ENCODE data around the gene STEAP3. TPM values are rescaled to one million over a fixed set of nuclear protein-coding genes. Genes with fewer than 3 reads are reported as not detected.

Gene STEAP3
- total RNA-seq, 1 donor from 2014 or later, result 44.6 TPM

GRCh38 chr2:119214453-119215037 lies 9.1 kb upstream of the STEAP3 start:
- no peaks in the 10 kb centered on the region for H3K36me3 Mint-ChIP-seq (ENCODE audit: low read depth)
- H3K27ac Mint-ChIP-seq (ENCODE audit: unreplicated experiment), result no peak overlapping the region
- no peak for TF ChIP-seq CTCF (IDR thresholded peaks at IDR 0.05)
- H3K4me1 Mint-ChIP-seq (ENCODE audit: low read depth), result peaks cover 10% of the 10 kb centered on the region
- peak; percentile 19 for DNase-seq (ENCODE audit: low spot score)
- peaks cover 6% of the 10 kb centered on the region for H3K27me3 Mint-ChIP-seq (ENCODE audit: low read depth)
- no peak overlapping the region for H3K4me3 Mint-ChIP-seq (ENCODE audit: unreplicated experiment)
- no peaks in the 10 kb centered on the region for H3K9me3 Mint-ChIP-seq (ENCODE audit: low read depth)

DNA sequence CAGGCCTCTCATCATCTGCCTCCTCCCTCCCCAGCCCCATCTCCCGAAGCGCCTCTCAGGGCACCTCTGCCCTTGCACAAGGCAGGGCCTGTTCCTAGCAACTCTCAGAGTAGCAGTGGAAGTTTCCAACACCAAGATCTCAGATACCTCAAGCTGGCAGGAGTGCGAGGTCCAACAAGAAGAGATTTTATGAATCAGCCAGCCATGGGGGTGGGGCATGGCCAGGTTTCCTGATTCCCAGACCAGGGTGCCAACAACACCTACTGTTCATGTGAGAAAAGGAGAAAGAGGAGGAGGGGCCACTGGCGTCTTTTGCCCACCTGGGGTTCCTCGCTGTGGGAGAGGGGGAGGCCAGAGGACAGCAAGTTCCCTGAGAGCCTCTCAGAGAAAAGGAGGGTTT lies 6.6 kb upstream of the STEAP3 start:
- no peaks in the 10 kb centered on the region for H3K36me3 Mint-ChIP-seq (ENCODE audit: low read depth)
- no peak overlapping the region for H3K4me3 Mint-ChIP-seq (ENCODE audit: unreplicated experiment)
- no peak overlapping the region for H3K27ac Mint-ChIP-seq (ENCODE audit: unreplicated experiment)
- H3K27me3 Mint-ChIP-seq (ENCODE audit: low read depth), result no peaks in the 10 kb centered on the region
- peak; percentile 41 for DNase-seq (ENCODE audit: low spot score)
- peaks cover 15% of the 10 kb centered on the region for H3K4me1 Mint-ChIP-seq (ENCODE audit: low read depth)
- no peaks in the 10 kb centered on the region for H3K9me3 Mint-ChIP-seq (ENCODE audit: low read depth)
- TF ChIP-seq CTCF (IDR thresholded peaks at IDR 0.05), result no peak

- peaks cover 15% of the 10 kb centered on the region for H3K4me1 Mint-ChIP-seq (ENCODE audit: low read depth)
- TF ChIP-seq CTCF (IDR thresholded peaks at IDR 0.05), result peak; percentile 87
Observed at GRCh38 chr2:119218478-119219064, 5.1 kb upstream of the STEAP3 start.

DNA sequence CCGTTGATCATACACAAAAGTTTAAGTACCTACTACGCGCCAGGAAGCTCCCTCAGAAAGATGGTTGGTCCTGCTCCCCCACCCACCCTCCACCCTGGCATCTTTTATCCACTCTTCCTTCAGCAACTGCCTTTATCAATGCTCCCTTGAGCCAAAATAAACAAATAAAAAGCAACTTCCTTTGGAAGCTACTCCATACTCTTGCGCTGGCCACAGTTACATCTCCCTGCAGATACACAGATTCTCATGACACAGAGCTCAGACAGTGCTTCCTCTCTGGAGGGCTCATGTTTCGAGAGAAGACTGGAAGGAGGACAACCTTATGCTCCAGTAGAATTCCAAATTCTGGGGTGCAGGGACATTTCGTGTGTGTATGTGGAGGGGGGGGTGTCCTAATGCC lies 3.8 kb upstream of the STEAP3 start:
- TF ChIP-seq CTCF (IDR thresholded peaks at IDR 0.05), result no peak
- no peak overlapping the region for H3K4me3 Mint-ChIP-seq (ENCODE audit: unreplicated experiment)
- H3K27ac Mint-ChIP-seq (ENCODE audit: unreplicated experiment), result no peak overlapping the region
- DNase-seq (ENCODE audit: low spot score), result no peak
- no peaks in the 10 kb centered on the region for H3K9me3 Mint-ChIP-seq (ENCODE audit: low read depth)
- no peaks in the 10 kb centered on the region for H3K27me3 Mint-ChIP-seq (ENCODE audit: low read depth)
- no peaks in the 10 kb centered on the region for H3K36me3 Mint-ChIP-seq (ENCODE audit: low read depth)
- peaks cover 20% of the 10 kb centered on the region for H3K4me1 Mint-ChIP-seq (ENCODE audit: low read depth)

More at GRCh38 chr2:119218478-119219064, 5.1 kb upstream of the STEAP3 start:
- H3K27ac Mint-ChIP-seq (ENCODE audit: unreplicated experiment), result no peak overlapping the region
- no peak overlapping the region for H3K4me3 Mint-ChIP-seq (ENCODE audit: unreplicated experiment)
- H3K36me3 Mint-ChIP-seq (ENCODE audit: low read depth), result no peaks in the 10 kb centered on the region
- DNase-seq (ENCODE audit: low spot score), result peak; percentile 53
- H3K9me3 Mint-ChIP-seq (ENCODE audit: low read depth), result no peaks in the 10 kb centered on the region
- no peaks in the 10 kb centered on the region for H3K27me3 Mint-ChIP-seq (ENCODE audit: low read depth)

- H3K9me3 Mint-ChIP-seq (ENCODE audit: low read depth), result no peaks in the 10 kb centered on the region
- no peaks in the 10 kb centered on the region for H3K27me3 Mint-ChIP-seq (ENCODE audit: low read depth)
- peaks cover 29% of the 10 kb centered on the region for H3K4me1 Mint-ChIP-seq (ENCODE audit: low read depth)
- H3K27ac Mint-ChIP-seq (ENCODE audit: unreplicated experiment), result no peak overlapping the region
- no peak overlapping the region for H3K4me3 Mint-ChIP-seq (ENCODE audit: unreplicated experiment)
- no peak for TF ChIP-seq CTCF (IDR thresholded peaks at IDR 0.05)
- no peak for DNase-seq (ENCODE audit: low spot score)
- H3K36me3 Mint-ChIP-seq (ENCODE audit: low read depth), result no peaks in the 10 kb centered on the region
Observed at GRCh38 chr2:119220720-119221301, 2.8 kb upstream of the STEAP3 start.
